ENCODE data around the gene NACA.

- no peak for TF ChIP-seq POLR2A (IDR thresholded peaks at IDR 0.05)
- no peak for TF ChIP-seq CTCF (IDR thresholded peaks at IDR 0.05)
Measured at GRCh38 chr12:56749359-56749758, 24.3 kb upstream of the NACA start.

Measured in upper lobe of left lung (tissue), 4 donors.